GM18511 (cell line): Measurements from ENCODE around the gene CAV1.

Experiments
- ATAC-seq: cut with Tn5 transposase; IDR thresholded peaks from one replicate; pipeline ENCODE4 v1.9.1; 2021; ENCODE audit warnings: mild to moderate bottlenecking, moderate library complexity; ENCODE audit not compliant: unreplicated experiment

The CAV1 gene

GRCh38 chr7:116554911-116555310 is 30.1 kb downstream of the CAV1 start:
- ATAC-seq, result no peak

- no peak for ATAC-seq
Measured at GRCh38 chr7:116557066-116557585, 32.3 kb downstream of the CAV1 start.

GRCh38 chr7:116557901-116558300 is 33.1 kb downstream of the CAV1 start:
- no peak for ATAC-seq

GRCh38 chr7:116560021-116560970 is 35.5 kb downstream of the CAV1 start:
- no peak for ATAC-seq

- no peak for ATAC-seq
Measured at GRCh38 chr7:116561697-116562483, 37.1 kb downstream of the CAV1 start.

- no peak for ATAC-seq
Measured at GRCh38 chr7:116562529-116563121, 37.8 kb downstream of the CAV1 start.

GRCh38 chr7:116565981-116566380 is 41.1 kb downstream of the CAV1 start:
- ATAC-seq, result no peak

- ATAC-seq, result no peak
Measured at GRCh38 chr7:116566666-116567065, 41.8 kb downstream of the CAV1 start.

- ATAC-seq, result no peak
Measured at GRCh38 chr7:116569737-116570136, 44.9 kb downstream of the CAV1 start.

- ATAC-seq, result no peak
Measured at GRCh38 chr7:116570306-116570705, 45.5 kb downstream of the CAV1 start.

GRCh38 chr7:116571037-116571436 is 46.2 kb downstream of the CAV1 start:
- ATAC-seq, result no peak

GRCh38 chr7:116571552-116571951 is 46.7 kb downstream of the CAV1 start:
- ATAC-seq, result no peak

- ATAC-seq, result peak; percentile 39
Measured at GRCh38 chr7:116572036-116572435, 47.2 kb downstream of the CAV1 start.

GRCh38 chr7:116573541-116573940 is 48.7 kb downstream of the CAV1 start:
- ATAC-seq, result no peak

- ATAC-seq, result peak; percentile 51
Measured at GRCh38 chr7:116574025-116574822, 49.4 kb downstream of the CAV1 start.

GRCh38 chr7:116575853-116576252 is 51.0 kb downstream of the CAV1 start:
- no peak for ATAC-seq

GRCh38 chr7:116576350-116577319 is 51.8 kb downstream of the CAV1 start:
- peak; percentile 42 for ATAC-seq

- ATAC-seq, result peak; percentile 73
Measured at GRCh38 chr7:116577320-116577871, 52.6 kb downstream of the CAV1 start.

GRCh38 chr7:116578526-116578925 is 53.7 kb downstream of the CAV1 start:
- ATAC-seq, result no peak
